KOPT-K1 (cell line): ENCODE data around the gene GAS5.
"Not testable (repeated sequence)": the region's sequence is repeated elsewhere in the genome, so short reads cannot be mapped to it uniquely, and the experiment has no call there.

ENCODE experiments used
- H3K27ac ChIP-seq: fragments of 200-600 bp; sonication (generic); 2 replicates; pipeline ENCODE4 v1.5.1; 2016; ENCODE audit warnings: antibody characterized with exemption, mild to moderate bottlenecking, low read depth, low read length; ENCODE audit not compliant: poor library complexity, severe bottlenecking
- H3K36me3 ChIP-seq: fragments of 200-600 bp; sonication (generic); 2 replicates; pipeline ENCODE4 v1.5.1; 2017; ENCODE audit warnings: antibody characterized with exemption, mild to moderate bottlenecking, low read length, moderate library complexity; ENCODE audit not compliant: insufficient read depth
- H3K9me3 ChIP-seq: fragments of 200-600 bp; sonication (generic); 2 replicates; pipeline ENCODE4 v1.5.1; 2017; ENCODE audit warnings: antibody characterized with exemption, low read length, mild to moderate bottlenecking; ENCODE audit not compliant: insufficient read depth, poor library complexity, severe bottlenecking

The GAS5 gene

DNA sequence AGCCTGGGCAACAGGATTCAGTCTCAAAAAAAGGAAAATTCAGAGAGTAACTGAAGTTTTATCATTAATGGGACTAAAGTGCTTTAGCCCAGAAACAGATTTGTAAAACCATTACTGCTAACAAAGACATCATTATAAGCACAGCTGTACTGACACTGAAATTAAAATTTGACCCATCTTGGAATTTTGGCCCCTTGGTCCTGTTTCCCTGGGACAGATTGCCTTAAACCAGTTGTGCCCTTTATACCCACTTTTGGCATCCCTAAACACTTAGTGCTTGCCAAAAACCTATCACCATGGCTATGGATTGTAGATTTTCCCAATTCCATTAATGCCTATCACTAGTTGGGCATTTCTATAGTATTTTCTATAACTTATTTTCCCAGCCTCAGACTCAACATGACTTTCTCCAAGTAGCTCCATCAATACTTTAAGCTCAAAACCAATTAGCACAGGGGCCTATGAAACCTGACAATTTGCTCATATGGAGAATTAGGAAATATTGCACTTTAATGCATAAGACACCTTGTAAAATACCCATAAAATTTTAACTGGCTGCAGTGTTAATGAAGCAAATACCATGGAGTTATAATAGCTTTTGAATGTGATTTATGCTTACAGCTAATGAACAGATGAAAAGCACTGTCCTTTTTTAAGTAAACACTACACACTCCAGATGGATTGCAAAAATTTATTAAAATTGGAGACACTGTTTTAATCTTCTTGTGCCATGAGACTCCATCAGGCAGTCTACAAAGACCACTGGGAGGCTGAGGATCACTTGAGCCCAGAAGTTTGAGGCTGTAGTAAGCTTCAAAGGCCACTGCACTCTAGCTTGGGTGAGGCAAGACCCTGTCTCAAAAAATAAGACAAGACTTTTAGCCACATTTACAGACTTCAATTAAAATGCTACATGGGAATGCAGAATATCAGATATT, 4.3 kb downstream of the GAS5 start:
- H3K9me3 ChIP-seq = no peaks in the 10 kb centered on the region
- peaks cover 80% of the 10 kb centered on the region for H3K36me3 ChIP-seq
- H3K27ac ChIP-seq = no peak overlapping the region

GRCh38 chr1:173862769-173863223, 5.0 kb downstream of the GAS5 start:
- Histone ChIP-seq H3K27ac (no peak overlapping the region), H3K9me3 (no peaks in the 10 kb centered on the region), H3K36me3 (peaks cover 87% of the 10 kb centered on the region)

DNA sequence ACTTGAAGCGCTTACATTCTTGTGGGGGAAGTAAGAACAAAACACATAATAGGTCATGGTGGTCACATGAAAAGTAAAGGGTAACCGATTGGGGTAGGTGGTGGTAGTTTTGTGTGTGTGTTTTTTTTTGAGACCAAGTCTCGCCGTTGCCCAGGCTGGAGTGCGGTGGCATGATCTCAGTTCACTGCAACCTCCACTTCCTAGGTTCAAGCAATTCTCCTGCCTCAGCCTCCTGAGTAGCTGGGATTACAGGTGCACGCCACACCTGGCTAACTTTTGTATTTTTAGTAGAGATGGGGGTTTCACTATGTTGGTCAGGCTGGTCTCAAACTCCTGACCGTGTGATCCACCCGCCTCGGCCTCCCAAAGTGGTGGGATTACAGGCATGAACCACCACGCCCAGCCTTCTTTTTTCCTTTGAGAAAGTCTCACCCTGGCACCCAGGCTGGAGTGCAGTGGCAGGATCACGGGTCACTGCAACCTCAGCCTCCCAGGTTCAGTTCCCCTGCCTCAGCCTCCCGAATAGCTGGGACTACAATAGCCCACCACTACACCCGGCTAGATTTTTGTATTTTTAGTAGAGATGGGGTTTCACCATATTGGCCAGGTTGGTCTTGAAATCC, 5.5 kb downstream of the GAS5 start:
- peaks cover 93% of the 10 kb centered on the region for H3K36me3 ChIP-seq
- H3K9me3 ChIP-seq, H3K27ac ChIP-seq: not testable (repeated sequence)

- Histone ChIP-seq H3K9me3 (no peaks in the 10 kb centered on the region), H3K36me3 (peaks cover 94% of the 10 kb centered on the region), H3K27ac (no peak overlapping the region)
Measured at GRCh38 chr1:173861731-173862145, 6.1 kb downstream of the GAS5 start.

GRCh38 chr1:173860065-173860464, 7.7 kb downstream of the GAS5 start:
- peaks cover 94% of the 10 kb centered on the region for H3K36me3 ChIP-seq
- H3K27ac ChIP-seq = no peak overlapping the region
- H3K9me3 ChIP-seq = no peaks in the 10 kb centered on the region

- H3K36me3 ChIP-seq = peaks cover 94% of the 10 kb centered on the region
- H3K27ac ChIP-seq, H3K9me3 ChIP-seq: not testable (repeated sequence)
Measured at GRCh38 chr1:173859547-173859946, 8.2 kb downstream of the GAS5 start.

GRCh38 chr1:173857363-173857917, 10.3 kb downstream of the GAS5 start:
- H3K36me3 ChIP-seq = peaks cover 93% of the 10 kb centered on the region
- no peak overlapping the region for H3K27ac ChIP-seq
- H3K9me3 ChIP-seq = no peaks in the 10 kb centered on the region

DNA sequence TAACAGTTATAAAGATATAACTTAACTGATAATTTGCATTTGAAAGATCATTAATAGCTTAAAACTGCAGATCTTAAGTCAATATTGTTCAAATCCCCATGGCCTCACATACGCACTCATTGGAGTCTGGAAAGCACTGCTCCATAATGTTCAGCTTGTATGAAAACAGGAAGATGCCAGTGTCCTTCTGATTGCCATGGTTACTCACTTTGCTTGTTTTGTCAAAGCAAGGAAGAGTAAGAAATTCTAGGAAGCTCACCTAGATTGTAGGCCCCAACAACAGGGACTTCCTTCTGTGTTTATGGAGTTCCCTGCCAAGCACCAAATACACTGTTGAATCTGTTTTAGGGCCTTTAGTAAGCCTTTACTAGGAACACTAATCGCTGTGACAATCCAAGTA, 10.9 kb downstream of the GAS5 start:
- Histone ChIP-seq H3K36me3 (peaks cover 92% of the 10 kb centered on the region), H3K9me3 (no peaks in the 10 kb centered on the region), H3K27ac (no peak overlapping the region)

DNA sequence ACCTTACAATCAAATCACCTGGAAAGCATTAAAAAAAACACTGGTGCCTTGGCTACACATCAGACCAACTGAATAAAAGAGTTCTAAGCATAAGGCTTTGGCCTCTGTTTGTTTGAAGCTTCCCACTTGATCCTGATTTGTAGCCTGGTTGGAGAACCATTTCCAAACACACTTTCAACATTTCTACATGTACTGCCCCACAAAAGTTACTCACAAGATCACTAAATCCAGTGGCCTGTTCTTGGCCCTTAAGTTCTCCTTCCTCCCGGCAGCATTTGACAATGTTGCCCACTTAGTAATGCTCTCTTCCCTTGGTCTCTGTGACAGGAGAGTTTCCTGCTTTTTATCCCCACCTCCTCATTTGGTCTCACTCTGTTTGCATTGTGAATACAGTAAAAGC, 11.8 kb downstream of the GAS5 start:
- H3K9me3 ChIP-seq = no peaks in the 10 kb centered on the region
- H3K36me3 ChIP-seq = peaks cover 92% of the 10 kb centered on the region
- no peak overlapping the region for H3K27ac ChIP-seq

GRCh38 chr1:173853074-173853473, 14.7 kb downstream of the GAS5 start:
- Histone ChIP-seq H3K27ac (no peak overlapping the region), H3K36me3 (peaks cover 91% of the 10 kb centered on the region), H3K9me3 (no peaks in the 10 kb centered on the region)

- H3K9me3 ChIP-seq = no peaks in the 10 kb centered on the region
- peaks cover 89% of the 10 kb centered on the region for H3K36me3 ChIP-seq
- no peak overlapping the region for H3K27ac ChIP-seq
Measured at GRCh38 chr1:173852105-173852504, 15.7 kb downstream of the GAS5 start.

- Histone ChIP-seq H3K27ac (no peak overlapping the region), H3K36me3 (peaks cover 71% of the 10 kb centered on the region)
Measured at GRCh38 chr1:173832748-173833147, 35.0 kb downstream of the GAS5 start.

DNA sequence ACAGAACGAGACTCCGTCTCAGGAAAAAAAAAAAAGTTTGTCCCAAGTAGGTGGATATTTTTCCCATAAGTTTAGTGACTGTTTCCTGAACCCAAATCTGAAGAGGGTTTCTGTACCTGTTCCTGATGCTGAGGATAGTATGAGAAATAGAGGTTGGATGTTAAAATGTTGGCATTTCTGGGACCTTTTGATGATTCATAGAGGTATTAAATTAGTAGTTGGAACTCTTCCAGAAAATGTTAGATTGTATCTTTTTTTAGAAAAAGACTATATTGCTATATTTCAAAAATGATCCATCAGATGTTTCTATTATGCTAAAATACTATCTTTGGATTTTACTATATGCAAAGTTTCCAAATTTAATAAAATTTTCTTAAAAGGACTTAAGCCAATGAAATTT, 40.2 kb downstream of the GAS5 start:
- H3K36me3 ChIP-seq = peaks cover 27% of the 10 kb centered on the region
- no peaks in the 10 kb centered on the region for H3K9me3 ChIP-seq
- H3K27ac ChIP-seq = no peak overlapping the region

More at GRCh38 chr1:173832748-173833147, 35.0 kb downstream of the GAS5 start:
- H3K9me3 ChIP-seq = no peaks in the 10 kb centered on the region

GRCh38 chr1:173824315-173825081, 43.3 kb downstream of the GAS5 start, which contains the start of the genes CENPL and DARS2:
Gene CENPL, minus strand, starts transcription at chr1:173824883. Its CDS starts 13,584 bp downstream, at chr1:173811299.
Gene DARS2, plus strand, starts transcription at chr1:173824673. Its CDS starts 557 bp downstream, at chr1:173825230.
- H3K9me3 ChIP-seq = no peaks in the 10 kb centered on the region
- H3K27ac ChIP-seq = peak within 1 kb of the TSS; percentile 93
- H3K36me3 ChIP-seq = peaks cover 33% of the 10 kb centered on the region
